HL-60/S4 treated with phorbol 12-myristate 13-acetate at 8.2 ng/mL for 4 days and 3 days (cell line): ENCODE measurements around the gene ADM2.
"Not testable (repeated sequence)": the region's sequence is repeated elsewhere in the genome, so short reads cannot be mapped to it uniquely, and the experiment has no call there.

ENCODE experiments used
- in situ Hi-C: fragments of 300-500 bp; cut with MboI; formaldehyde crosslinking; loops from 2 replicates; pipeline ENCODE4 v1.15.0; 2022; ENCODE audit warnings: low sequenced_read_pairs

ADM2 gene

DNA sequence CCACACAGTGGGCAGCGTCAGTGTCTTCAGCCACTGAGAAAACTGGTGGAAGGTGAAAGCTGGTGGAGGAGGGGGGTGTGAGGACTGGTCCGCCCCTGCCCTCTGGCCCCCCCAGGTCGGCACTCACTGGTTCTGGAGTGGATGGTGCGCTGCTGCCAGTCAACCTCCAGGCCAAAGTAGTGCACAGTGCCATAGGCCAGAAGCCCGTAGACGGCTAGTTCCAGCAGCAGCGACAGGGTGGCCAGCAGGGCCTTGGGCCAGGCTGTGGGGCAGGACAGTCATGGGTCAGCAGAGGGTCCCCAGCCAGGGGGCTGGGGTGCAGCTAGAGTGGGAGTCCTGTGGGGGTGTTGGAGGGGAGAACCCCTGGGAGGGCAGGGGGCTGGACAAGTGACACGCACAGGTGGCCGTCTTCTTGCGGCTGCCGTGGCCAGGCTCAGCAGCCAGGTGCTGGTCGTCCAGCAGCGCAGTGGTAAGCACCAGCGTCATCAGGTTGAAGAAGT lies 24.0 kb downstream of the ADM2 start:
- in situ Hi-C loops = no loop called here

DNA sequence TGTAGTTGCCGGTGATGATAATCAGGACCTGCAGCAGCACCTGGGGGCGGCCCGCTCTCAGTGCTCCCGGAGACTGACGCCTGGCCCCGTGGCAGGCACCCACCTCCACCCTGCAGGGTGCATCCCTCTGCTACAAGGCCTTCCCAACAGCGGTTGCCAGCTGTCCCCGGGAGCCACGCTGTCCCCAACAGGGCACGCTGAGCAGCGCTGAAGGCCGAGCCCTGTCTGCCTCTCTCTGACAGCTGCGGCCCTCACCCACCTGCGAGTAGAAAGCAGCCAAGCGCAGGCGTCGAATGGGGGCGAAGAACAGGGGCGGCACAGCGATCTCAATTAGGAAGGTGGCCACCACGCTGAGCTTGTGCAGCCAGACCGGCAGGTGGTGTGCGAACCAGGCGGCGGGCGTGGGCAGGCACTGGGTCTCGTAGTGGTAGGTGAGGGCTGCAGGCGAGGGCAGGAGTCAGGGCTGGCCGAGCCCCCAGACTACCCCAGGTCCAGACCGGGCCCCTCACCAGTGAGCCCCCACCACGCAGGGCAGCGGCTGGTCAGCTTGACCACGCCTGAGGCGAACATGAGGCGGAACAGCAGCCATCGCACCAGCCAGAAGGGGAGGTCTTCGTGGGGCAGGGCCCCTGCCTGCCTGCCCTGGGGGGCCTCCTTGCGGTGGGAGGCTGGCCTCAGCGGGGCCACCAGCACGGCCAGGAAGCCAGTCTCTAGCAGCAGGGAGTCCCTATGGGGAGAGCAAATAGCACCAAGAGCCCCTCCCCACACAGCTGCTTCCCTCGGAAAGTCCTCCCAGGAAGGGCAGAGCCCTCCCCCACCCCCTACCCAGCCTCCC lies 24.6 kb downstream of the ADM2 start:
- in situ Hi-C loops = no loop called here

DNA sequence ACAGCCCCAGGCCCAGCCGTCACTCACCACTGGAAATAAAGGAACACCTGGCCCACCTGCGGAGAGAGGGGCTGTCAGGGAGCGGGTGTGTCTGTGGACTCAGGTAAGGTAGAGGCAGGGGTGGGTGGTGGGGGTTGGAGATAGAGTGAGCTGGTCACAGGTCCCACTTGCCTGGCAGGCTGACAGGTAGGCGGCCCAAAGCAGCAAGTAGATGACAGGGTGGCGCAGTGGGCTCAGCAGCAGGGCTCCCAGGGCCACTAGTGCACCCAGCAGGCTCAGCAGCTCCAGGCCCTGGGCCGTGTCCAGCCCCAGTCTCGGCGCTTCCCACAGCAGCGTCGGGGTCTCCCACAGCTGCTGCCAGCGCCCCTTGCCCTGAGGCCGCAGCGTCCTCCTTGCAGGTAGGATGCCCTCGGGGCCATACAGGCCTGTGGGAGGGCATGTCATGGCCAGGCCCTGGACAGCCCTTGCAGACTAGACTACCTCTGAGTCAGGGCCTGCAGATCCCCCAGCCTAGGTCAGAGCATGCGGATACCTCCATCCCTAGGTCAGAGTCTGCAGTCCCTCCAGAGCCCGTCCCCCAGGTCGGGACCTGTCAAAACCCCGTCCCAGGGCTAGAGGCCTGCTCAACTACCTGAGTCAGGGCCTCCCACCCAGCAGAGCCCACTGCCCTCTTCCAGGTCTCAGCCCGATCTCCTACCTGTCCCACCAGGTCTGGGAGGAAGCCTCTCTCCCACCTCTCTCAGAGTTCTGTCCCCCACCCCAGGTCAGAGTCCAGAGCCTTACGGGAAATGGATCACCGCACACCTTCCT lies 25.5 kb downstream of the ADM2 start:
- in situ Hi-C loops = no loop called here

DNA sequence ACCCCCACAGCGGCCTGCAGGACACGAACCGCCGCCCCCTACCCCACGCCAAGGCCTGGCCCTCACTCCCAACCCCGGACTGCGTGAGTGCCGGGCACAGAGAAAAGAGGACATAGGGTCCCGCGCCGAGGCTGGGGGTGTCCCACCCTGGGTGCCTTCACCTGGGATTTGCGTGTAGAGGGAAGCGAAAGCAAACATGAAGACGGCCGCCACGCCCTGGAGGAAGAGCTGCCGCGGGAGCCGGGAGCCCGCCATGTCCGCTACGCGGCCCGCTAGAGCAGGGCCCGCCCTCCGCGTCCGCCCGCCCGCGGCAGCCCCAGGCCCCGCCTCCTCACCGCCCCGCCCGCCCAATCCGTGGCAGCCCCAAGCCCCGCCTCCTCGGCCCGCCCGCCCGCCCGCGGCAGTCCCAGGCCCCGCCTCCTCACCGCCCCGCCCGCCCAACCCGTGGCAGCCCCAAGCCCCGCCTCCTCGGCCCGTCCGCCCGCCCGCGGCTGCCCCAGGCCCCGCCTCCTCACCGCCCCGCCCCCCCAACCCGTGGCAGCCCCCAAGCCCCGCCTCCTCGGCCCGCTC lies 26.2 kb downstream of the ADM2 start, which contains the start of gene LMF2:
Gene LMF2, minus strand, starts transcription at position 282 of the 570 bp plus-strand sequence. Its CDS starts 27 bp downstream, at position 255.
- in situ Hi-C loops = no loop called here

DNA sequence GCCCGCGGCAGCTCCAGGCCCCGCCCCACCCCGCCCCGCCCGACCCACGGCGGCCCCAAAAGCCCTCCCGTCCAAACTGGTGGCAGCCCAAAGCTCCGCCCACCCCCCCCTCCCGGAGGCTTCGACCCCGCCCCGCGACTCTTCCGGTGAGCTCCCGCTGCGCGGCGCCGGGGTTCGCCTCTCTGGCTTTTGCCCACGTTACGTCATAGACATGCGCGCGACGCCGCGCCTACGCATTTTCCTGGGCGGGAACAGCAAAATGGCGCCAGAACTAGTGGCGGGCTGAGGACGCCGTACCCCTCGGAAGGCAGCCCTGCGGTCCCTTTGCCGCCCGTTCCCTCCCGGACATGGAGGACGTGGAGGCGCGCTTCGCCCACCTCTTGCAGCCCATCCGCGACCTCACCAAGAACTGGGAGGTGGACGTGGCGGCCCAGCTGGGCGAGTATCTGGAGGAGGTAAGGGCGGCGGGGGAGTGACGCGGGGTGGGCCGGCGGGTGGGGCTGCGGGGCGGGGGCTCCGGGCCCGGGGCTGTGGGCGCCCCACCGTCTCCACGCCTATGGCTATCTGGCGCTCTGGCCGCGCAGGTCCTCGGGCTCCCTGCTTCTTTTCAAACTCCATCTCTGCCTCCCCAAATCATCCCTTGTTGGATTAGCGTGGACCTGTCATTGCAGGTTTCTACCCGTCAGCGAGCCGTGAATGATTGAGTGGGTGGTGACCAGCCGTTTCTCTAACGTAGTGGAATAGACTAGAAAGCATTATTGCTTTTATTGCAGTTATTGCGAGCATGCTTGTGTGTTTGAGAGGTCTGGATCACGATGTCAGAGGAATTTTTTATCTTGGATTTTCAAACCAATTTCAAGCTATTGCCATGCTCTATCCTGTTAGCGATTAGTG lies 26.9 kb downstream of the ADM2 start, which contains the start of gene NCAPH2:
Gene NCAPH2, plus strand, starts transcription at position 234 of the 894 bp plus-strand sequence. Its CDS starts 114 bp downstream, at position 348.
- in situ Hi-C loops = no loop called here

DNA sequence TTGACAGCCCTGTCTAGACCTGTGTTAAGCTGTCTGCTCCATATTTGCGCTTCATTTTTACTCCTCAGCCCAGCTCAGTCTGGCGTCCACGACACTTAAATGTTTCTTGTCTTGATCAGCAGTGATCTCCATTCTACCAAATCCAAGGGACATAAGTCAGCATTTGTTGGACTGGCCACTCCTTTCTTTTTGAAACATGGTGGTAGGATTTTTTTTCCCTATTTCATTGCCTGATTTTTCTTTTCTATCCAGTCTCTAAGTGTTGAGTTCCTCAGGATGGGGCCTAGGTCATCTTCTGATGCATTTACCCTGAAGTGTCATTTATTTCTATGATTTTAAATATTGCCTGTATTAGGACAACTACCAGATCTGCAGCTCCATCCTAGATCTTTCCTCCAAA lies 27.6 kb downstream of the ADM2 start:
- in situ Hi-C loops = no loop called here

DNA sequence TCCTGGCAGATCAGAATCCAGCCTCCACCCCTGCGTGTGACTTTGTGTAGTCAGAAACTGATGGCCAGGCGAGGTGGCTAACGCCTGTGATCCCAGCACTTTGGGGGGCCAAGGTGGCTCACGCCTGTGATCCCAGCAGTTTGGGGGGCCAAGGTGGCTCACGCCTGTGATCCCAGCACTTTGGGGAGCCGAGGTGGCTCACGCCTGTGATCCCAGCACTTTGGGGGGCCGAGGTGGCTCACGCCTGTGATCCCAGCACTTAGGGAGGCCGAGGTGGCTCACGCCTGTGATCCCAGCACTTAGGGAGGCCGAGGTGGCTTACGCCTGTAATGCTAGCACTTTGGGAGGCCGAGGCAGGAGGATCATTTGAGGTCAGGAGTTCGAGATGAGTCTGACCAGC lies 31.8 kb downstream of the ADM2 start:
- in situ Hi-C loops = no loop called here

DNA sequence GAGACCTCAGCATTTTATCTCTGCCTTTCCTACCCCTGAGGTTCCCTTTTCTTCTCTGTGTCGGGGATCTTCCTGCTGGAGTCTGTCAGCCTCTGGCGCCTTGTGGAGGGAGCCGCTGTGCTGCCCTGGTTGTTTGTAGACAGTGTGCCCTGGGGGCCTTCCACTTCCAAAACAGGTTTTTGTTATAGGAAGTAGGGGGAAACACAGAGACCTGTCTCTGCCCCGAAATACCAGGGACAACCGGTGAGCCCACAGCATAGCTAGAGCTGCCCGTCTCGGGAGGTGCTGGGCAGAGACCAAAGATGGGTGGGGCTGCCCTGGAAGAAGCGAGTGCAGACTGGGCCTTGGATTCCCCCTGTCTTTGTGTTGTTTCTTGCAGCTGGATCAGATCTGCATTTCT lies 34.7 kb downstream of the ADM2 start:
- in situ Hi-C loops = no loop called here

DNA sequence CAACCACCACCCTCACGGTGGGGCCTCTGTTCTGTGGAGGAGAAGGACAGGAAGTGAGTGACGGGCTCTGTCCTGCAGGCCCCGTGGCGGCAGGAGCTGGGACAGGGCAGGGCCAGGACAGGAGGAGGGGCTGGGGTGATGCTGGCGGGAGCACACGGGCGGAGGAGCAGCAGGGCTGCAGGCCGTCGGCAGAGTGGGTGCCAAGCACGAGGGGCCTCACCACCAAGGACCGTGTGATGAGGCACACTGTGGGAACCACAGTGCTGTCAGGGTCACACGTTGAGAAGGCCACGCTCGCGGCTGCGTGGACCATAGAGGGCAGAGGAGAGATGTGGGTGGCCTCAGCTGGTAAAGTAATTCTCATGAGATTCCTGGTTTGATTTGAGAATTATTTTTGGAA lies 35.5 kb downstream of the ADM2 start:
- in situ Hi-C loops = no loop called here

DNA sequence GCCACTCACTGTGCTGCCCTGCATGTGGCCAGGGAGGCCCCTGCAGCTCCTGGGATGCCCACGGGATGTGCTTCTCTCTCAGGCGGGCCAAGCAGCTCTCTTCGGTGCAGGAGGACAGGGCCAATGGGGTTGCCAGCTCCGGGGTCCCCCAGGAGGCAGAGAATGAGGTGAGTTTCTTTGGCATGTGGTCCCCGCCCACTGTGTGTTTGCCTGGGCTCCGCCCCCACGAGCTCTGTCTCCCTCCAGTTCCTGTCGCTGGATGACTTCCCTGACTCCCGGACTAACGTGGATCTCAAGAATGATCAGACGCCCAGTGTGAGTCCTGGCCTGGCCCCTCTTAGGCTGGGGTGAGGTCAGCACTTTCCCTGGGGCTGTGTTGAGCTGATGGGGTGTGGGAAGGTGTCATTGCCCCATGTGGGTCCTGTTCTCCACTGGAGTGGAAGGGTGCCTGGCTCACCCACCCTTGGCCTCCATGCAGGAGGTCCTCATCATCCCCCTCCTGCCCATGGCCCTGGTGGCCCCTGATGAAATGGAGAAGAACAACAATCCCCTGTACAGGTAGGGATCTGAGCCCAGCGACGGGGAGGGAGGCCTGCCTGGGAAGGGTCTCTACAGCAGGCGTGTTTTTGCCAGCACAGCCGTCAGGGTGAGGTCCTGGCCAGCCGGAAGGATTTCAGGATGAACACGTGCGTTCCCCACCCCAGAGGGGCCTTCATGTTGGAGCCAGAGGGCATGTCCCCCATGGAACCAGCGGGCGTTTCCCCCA lies 36.3 kb downstream of the ADM2 start:
- in situ Hi-C loops = no loop called here

DNA sequence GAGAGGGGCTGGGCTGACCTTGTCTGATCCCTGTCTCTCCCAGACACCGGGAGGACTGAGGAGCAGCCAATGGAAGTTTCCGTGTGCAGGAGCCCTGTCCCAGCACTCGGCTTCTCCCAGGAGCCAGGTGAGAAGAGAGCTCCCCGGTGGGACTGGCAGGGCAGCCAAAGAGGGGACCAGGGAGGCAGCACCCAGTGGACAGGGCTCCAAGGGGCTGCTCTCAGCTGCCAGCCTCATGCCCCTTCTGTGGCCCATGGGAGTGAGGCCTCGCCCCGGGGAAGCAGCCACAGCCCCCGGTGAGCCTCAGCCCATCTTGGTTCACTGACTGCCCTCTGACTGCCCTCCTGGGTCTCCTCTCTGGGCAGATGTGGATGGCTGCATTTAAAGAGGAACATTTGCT lies 37.3 kb downstream of the ADM2 start:
- in situ Hi-C loops = no loop called here

DNA sequence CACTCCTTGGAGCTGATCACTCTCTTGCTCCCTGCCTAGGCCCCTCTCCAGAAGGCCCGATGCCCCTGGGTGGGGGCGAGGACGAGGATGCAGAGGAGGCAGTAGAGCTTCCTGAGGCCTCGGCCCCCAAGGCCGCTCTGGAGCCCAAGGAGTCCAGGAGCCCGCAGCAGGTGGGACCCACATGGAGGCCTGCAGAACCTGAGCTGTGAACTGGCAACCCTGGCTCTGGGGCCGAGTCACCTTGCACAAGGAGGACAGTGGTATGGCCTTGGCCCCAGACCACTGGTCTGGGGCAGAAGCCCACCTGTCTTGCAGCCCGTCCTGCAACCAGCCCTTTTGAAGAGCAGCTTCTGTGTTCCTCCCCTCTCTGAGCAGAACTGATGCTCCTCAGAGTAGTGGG lies 37.8 kb downstream of the ADM2 start:
- in situ Hi-C loops = no loop called here

DNA sequence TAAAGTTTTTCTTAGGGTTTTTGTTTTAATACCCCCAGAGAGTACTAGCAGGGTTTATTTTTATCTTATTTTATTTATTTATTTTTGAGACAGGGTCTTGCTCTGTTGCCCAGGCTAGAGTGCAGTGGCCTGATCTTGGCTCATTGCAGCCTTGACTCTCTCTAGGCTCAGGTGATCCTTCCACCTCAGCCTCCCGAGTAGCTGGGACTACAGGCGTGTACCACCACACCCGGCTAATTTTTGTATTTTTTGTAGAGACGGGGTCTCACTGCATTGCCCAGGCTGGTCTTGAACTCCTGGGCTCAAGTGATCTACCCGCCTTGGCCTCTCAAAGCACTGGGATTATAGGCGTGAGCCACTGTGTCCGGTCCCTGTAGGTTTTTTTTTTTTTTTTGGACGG lies 38.8 kb downstream of the ADM2 start:
- in situ Hi-C loops = not testable (repeated sequence)

DNA sequence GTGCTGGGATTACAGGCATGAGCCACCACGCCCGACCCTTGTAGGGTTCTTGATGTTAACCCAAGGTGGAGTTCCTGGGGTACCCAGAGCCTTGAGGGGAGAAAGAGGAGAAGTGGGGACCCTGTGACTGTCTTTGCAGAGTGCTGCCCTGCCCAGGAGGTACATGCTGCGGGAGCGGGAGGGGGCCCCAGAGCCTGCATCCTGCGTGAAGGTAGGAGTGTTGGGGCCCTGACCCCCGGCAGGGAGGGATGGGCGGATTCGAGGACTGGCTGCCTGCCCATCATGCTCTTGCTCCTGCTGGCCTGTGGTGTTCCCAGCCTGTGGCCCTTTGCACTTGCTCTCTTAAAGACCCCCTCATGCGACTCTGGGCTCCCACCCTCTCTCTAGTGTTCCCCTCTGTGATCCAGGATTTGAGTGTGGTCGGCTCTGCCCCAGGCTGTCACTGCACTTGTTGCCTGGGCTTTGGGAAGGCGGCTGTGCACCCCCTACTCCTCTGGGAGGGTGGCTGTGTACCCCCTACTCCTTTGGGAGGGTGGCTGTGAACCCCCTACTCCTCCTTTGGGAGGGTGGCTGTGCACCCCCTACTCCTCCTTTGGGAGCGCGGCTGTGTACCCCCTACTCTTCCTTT lies 39.6 kb downstream of the ADM2 start:
- in situ Hi-C loops = no loop called here

DNA sequence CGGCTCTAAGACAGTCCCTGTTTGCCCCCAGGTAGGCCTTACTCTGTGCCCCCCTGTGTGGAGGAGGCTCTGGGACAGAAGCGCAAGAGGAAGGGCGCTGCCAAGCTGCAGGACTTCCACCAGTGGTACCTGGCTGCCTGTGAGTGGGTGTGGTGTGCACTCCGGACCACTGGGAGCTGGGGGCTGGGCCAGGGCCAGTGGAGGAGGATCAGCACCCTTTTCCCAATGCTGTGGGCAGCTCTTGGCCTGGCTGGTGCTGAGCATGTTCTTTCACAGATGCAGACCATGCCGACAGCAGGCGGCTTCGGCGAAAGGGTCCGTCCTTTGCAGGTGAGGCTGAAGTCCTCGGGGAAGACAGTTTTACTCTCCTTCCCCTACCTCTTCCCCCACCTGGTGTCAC lies 40.4 kb downstream of the ADM2 start:
- in situ Hi-C loops = no loop called here

DNA sequence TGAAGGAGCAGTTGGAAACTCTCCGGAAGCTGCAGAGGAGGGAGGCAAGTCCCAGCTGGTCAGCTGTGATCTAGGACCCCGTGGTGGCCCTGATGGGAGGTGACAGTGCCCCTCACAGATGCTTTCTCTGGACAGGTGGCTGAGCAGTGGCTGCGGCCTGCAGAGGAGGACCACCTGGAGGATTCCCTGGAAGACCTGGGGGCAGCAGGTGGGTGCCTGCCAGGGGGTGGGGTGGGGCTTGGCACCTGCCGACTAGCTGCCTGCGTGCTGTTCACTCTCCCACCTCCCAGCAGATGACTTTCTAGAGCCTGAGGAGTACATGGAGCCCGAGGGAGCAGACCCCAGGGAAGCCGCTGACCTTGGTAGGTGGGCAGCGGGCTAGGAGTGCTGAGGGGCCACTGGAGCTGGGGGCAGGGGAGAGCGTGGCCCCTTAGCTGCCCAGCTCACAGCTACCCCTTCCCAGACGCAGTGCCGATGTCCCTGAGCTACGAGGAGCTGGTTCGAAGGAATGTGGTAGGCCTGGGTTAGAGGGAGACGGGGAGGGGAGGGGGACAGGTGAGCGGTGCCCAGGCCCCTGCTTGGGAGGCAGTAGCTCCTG lies 41.0 kb downstream of the ADM2 start:
- in situ Hi-C loops = no loop called here

DNA sequence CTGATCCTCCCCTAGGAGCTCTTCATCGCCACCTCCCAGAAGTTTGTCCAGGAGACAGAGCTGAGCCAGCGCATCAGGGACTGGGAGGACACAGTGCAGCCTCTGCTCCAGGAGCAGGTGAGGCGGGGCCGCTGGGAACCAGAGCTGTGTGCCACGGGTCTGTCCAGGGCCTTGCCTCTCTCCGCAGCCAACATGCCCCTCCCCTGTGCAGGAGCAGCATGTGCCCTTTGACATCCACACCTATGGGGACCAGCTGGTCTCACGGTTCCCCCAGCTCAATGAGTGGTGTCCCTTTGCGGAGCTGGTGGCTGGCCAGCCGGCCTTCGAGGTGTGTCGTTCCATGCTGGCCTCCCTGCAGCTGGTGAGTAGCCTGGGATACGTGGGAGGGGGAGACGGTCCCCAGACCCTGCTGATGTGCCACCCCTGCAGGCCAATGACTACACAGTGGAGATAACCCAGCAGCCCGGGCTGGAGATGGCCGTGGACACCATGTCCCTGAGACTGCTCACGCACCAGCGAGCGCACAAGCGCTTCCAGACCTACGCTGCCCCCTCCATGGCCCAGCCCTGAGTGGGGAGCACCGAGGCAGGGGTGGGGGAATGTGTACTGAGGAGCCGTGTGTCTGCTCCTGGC lies 41.6 kb downstream of the ADM2 start:
- in situ Hi-C loops = no loop called here

DNA sequence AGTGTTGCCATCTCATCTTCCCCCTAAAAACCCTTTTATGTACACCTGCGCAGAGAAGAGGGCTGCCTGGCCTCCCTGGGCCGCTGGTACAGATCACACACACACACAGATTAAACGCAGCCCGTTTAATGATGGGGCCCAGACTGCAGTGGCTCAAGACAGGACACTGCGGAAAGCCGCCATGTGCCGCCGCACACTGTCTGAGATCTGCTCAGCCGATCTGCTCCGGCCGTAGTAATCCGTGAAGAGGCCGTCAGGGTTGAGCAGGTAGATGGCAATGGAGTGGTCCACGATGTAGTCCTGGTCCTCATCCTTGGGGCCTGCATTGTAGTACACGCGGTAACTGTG lies 42.1 kb downstream of the ADM2 start:
- in situ Hi-C loops = no loop called here
